ENCODE results near the gene SFT2D1. TPM values are rescaled to one million over a fixed set of nuclear protein-coding genes. Genes with fewer than 3 reads are reported as not detected.

SFT2D1 gene
- total RNA-seq, 1 donor = 25.7 TPM

- no peaks in the 10 kb centered on the region for H4K20me1 ChIP-seq (ENCODE audit: insufficient read depth, low read length)
- no peak overlapping the region for H2AFZ ChIP-seq (ENCODE audit: low read length)
- H3K36me3 ChIP-seq (ENCODE audit: insufficient read depth, low read length) = no peaks in the 10 kb centered on the region
- no peaks in the 10 kb centered on the region for H3K79me2 ChIP-seq (ENCODE audit: insufficient read depth, low read length)
- TF ChIP-seq CTCF (IDR thresholded peaks at IDR 0.05; ENCODE audit: extremely low read depth, low read depth, low read length) = no peak
- H3K4me1 ChIP-seq (ENCODE audit: insufficient read depth, low read length) = no peaks in the 10 kb centered on the region
- no peak overlapping the region for H3K4me2 ChIP-seq (ENCODE audit: insufficient read depth, low read length)
- H3K27me3 ChIP-seq (ENCODE audit: insufficient read depth, low read length) = peaks cover 10% of the 10 kb centered on the region
- no peak overlapping the region for H3K4me3 ChIP-seq (ENCODE audit: insufficient read depth, low read length)
- no peaks in the 10 kb centered on the region for H3K9me3 ChIP-seq (ENCODE audit: low read depth, low read length)
- no peak overlapping the region for H3K27ac ChIP-seq (ENCODE audit: low read depth, low read length)
- no peak for DNase-seq (ENCODE audit: insufficient read length, low spot score, missing footprints)
Observed at GRCh38 chr6:166353507-166353906, 11.2 kb upstream of the SFT2D1 start.

GRCh38 chr6:166352923-166353322 is 10.6 kb upstream of the SFT2D1 start:
- TF ChIP-seq CTCF (IDR thresholded peaks at IDR 0.05; ENCODE audit: extremely low read depth, low read depth, low read length) = no peak
- H3K79me2 ChIP-seq (ENCODE audit: insufficient read depth, low read length) = no peaks in the 10 kb centered on the region
- no peak overlapping the region for H3K4me3 ChIP-seq (ENCODE audit: insufficient read depth, low read length)
- H3K4me2 ChIP-seq (ENCODE audit: insufficient read depth, low read length) = no peak overlapping the region
- peaks cover 10% of the 10 kb centered on the region for H3K27me3 ChIP-seq (ENCODE audit: insufficient read depth, low read length)
- no peaks in the 10 kb centered on the region for H3K4me1 ChIP-seq (ENCODE audit: insufficient read depth, low read length)
- no peak overlapping the region for H3K27ac ChIP-seq (ENCODE audit: low read depth, low read length)
- DNase-seq (ENCODE audit: insufficient read length, low spot score, missing footprints) = no peak
- H3K36me3 ChIP-seq (ENCODE audit: insufficient read depth, low read length) = no peaks in the 10 kb centered on the region
- H3K9me3 ChIP-seq (ENCODE audit: low read depth, low read length) = no peaks in the 10 kb centered on the region
- H4K20me1 ChIP-seq (ENCODE audit: insufficient read depth, low read length) = no peaks in the 10 kb centered on the region
- H2AFZ ChIP-seq (ENCODE audit: low read length) = no peak overlapping the region

GRCh38 chr6:166351715-166352285 is 9.5 kb upstream of the SFT2D1 start:
- H3K9me3 ChIP-seq (ENCODE audit: low read depth, low read length) = no peaks in the 10 kb centered on the region
- TF ChIP-seq CTCF (IDR thresholded peaks at IDR 0.05; ENCODE audit: extremely low read depth, low read depth, low read length) = no peak
- peak overlapping the region; percentile 84 for H2AFZ ChIP-seq (ENCODE audit: low read length)
- DNase-seq (ENCODE audit: insufficient read length, low spot score, missing footprints) = no peak
- no peaks in the 10 kb centered on the region for H4K20me1 ChIP-seq (ENCODE audit: insufficient read depth, low read length)
- no peaks in the 10 kb centered on the region for H3K4me1 ChIP-seq (ENCODE audit: insufficient read depth, low read length)
- H3K4me3 ChIP-seq (ENCODE audit: insufficient read depth, low read length) = peak overlapping the region; percentile 50
- H3K36me3 ChIP-seq (ENCODE audit: insufficient read depth, low read length) = no peaks in the 10 kb centered on the region
- H3K79me2 ChIP-seq (ENCODE audit: insufficient read depth, low read length) = no peaks in the 10 kb centered on the region
- H3K4me2 ChIP-seq (ENCODE audit: insufficient read depth, low read length) = peak overlapping the region; percentile 49
- no peak overlapping the region for H3K27ac ChIP-seq (ENCODE audit: low read depth, low read length)
- peaks cover 10% of the 10 kb centered on the region for H3K27me3 ChIP-seq (ENCODE audit: insufficient read depth, low read length)

GRCh38 chr6:166348305-166348949 is 6.1 kb upstream of the SFT2D1 start:
- Histone ChIP-seq H3K27me3 (ENCODE audit: insufficient read depth, low read length) (peaks cover 6% of the 10 kb centered on the region), H3K79me2 (ENCODE audit: insufficient read depth, low read length) (no peaks in the 10 kb centered on the region), H3K9me3 (ENCODE audit: low read depth, low read length) (no peaks in the 10 kb centered on the region), H2AFZ (ENCODE audit: low read length) (no peak overlapping the region), H3K4me2 (ENCODE audit: insufficient read depth, low read length) (no peak overlapping the region), H3K4me1 (ENCODE audit: insufficient read depth, low read length) (no peaks in the 10 kb centered on the region), H3K36me3 (ENCODE audit: insufficient read depth, low read length) (no peaks in the 10 kb centered on the region), H3K27ac (ENCODE audit: low read depth, low read length) (no peak overlapping the region), H3K4me3 (ENCODE audit: insufficient read depth, low read length) (no peak overlapping the region), H4K20me1 (ENCODE audit: insufficient read depth, low read length) (no peaks in the 10 kb centered on the region)
- no peak for DNase-seq (ENCODE audit: insufficient read length, low spot score, missing footprints)
- no peak for TF ChIP-seq CTCF (IDR thresholded peaks at IDR 0.05; ENCODE audit: extremely low read depth, low read depth, low read length)
